Amniotic stem cell (primary cell): Measurements from ENCODE around the gene CMIP.

Experiments used
- DNase-seq: peaks from one replicate; lab custom pipeline; 2025; lab: John Stamatoyannopoulos, UW

Gene CMIP

DNA sequence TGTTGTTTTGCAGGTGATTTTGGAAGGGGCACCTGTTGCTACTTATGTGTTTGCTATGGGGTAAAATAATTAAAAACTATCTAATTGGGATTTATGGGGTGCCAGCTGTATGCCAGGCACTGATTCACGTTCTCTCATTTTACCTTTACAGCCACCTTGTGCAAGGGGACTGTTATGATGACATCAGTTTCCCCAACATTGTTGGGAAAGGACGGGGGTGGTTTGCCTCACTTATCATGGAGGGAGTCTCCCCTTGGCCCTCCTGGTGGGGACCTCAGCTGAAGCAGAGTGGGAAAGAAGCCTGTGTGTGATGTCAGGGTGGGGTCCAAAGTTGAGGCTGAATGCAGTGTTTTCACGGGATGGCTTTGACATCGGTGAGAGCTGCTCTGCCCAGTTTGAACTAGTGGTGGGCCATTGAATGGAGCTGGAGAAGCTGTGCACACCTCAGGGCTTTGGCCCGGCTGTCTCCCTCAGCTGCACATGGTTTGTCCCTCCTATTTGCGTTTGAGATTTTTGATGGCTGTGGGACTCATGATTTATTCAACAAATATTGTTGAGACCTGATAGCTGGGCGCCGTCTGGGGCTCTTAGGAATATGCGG, 36.1 kb downstream of the CMIP start:
- no peak for DNase-seq

DNA sequence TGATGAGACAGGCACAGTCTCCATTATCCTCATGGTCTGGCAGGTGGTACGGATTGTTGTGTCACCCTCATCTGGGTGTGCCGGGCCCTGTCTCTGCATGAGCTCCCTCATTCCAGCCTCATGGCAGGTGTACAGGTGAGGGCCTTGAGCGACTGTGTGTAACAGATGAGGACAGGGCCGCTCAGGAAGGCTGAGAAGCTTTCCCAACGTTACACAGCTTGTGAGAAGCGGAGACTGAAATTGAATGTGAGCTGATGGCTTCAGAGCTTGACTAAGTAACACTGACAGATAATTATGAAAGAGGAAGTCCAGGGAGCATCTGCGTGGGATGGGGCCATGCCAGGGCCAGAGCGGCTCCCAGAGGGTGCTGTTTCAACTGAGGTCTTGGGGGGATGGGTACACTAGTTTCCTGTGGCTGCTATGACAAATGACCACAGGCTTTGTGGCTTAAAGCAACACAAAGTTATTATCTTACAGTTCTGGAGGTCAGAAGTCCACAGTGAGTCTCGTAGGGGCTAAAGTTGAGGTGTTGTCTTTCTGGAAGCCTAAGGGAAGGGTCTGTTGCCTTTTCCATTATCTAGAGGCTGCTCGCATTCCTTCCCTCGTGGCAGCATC, 36.7 kb downstream of the CMIP start:
- DNase-seq: no peak

DNA sequence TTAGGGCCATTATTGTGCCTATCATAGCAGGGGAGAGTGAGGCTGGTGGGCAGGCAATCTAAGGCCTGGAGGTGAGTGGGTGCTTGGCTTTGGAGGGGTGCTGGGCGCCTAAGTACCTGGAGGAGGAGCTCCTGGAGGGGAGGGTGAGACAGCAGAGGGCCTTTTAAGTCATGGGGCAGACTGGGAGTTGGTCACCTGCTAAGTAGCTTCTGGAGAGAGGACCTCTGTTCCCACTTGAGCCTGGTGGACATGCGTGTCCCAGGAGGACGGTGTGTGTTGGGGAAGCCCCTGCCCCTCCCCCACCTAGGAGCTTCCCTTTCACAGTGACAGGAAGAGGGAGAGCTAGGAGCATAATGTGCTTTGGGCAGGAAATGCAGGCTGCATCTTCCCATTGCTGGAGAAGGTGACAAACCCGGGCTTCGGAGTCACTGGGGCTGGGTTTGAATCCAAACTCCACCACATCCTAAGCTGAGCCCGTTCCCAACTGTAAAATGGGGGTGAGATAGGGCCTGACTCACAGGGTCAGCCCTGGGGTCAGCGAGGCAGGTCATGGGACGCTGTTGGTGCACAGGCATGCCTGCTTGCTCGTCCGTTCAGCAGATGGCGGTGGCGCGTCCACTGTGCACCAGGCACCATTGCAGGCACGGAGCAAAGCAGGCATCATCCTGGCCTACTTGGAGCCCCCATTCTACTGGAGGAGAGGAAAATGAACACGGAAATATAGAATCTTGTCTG, 37.9 kb downstream of the CMIP start:
- DNase-seq: no peak

DNA sequence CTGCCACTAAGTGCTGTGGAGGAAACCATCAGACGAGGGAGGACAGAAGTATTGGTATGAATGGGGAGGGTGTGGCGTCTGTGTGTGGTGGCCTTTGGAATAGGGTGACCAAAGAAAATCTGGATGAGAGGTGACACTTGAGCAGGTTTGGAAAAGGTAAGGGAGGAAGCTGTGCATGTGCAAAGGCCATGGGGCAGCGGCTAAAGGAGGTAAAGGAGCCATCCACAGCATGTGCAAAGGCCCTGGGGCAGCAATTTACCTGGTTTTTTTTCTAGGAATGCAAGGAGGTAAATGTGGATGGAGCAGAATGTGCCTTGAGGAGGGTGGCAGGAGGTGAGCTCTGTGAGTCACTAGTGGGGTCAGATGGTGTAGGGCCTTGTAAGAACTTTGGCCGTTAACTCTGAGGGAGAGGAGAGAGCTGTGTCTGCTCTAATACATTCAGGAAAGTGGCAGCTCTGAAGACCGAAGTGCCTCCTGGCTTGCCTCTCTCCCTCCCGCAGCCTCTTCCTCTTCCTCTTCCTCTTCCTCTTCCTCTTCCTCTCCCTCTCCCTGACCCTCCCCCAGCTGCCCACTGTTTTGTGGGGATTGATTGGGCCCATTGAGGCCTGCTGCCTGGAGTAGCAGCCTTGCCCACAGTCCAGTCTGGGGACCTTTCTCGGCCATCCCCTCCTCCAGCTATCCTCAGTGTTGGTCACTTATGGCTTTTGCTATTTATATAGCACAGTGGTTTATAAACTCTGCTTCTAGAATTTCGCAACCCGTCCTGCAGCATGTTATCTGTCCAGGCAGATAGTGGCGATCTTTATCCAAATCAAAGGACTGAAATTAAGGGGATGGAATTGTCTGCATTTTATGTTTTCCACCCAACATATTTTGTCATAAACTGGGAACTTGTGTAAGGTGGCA, 38.7 kb downstream of the CMIP start:
- no peak for DNase-seq

DNA sequence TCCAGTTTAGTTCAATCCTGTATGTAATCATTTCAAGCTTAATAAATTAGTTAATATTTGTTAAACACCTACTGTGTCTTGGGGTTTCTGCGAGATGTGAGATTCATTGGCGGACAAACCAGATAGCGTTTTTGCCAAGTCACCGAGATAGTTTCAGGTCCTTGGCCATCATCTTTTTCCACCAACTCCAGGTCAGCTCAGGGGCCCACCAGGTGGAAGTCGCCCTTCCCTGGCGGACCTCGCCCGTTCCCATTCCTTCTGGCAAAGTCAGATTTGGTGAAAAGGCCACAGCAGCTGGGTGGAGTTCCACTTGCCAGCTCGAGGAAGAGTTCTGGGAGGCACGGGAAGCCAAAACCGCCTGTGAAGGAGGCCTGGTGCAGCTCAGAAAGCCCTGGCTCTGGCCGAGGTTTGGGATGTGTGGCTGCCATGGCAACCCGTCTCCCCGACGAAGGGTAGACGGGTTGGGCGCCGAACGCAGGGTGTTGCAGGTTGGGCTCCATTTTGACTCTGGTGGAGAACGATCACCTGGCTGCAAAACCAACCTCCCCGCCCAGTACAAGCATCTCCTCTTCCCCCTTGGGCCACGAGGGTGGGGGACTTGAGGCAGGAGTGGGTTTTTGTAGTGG, 39.5 kb downstream of the CMIP start:
- no peak for DNase-seq

DNA sequence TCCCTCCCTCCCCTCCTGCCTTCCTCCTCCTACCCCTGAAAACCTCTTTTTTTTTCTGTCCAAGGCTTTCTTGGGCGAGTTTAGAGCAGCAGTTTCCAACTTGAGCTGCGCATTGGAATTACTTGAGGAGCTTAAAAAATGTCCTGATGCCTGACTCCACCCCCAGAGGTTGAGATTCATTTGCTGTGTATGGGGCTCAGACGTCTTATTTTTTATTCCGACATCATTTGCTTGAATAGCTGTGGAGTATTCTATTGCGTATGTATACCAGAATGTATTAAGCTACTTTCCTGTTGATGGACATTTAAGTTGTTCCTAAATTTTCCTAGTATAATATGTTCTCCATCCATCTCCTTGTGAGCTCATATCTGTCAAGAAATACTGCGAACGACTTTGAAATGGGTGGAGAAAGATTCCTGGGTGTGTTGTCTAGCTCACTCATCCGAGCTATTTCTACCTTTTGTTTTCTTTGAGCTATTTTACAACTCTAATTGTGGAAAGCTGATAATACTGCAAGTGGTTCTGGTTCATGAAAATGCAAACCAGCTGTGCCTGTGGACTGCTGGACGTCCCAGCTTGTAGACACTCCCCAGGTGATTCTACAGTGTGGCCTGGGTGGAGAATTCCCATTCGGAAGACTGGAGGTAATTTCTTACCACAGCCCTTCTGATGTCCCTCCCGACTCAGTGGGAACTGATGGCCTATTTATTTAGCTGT, 40.5 kb downstream of the CMIP start:
- DNase-seq: no peak

DNA sequence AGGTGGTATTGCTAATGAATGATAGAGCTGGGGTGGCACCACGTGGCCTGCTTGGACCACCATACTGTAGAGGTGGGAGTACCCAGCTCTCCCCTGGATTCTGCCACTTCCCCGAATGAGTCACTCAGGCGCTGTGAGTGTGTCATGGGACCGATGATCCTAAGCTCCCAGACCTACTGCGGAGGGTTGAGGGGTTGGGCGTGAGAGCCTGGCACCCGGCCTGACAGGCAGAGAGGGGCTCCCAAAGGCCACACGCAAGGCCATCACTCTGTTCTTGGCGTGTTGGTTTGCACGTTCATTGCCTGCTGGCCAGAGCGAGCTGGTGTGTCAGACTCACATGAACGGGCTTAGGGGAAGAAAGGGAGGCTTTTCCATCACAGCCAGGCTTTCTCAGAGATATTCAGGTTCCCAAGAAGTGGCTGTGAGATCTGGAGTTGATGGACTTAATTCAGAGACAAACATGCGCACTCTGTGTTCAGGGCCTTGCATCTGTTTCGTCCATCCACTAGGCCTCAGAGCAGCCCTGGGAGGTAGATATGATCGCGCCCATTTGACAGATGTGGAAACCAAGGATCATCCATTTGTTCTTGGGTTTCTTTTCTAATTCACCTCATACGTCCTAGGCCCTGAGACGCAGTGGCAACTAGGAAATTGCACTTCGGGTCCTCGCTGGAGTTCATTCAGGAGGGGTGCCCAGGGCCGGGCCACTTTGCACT, 41.4 kb downstream of the CMIP start:
- DNase-seq: no peak

DNA sequence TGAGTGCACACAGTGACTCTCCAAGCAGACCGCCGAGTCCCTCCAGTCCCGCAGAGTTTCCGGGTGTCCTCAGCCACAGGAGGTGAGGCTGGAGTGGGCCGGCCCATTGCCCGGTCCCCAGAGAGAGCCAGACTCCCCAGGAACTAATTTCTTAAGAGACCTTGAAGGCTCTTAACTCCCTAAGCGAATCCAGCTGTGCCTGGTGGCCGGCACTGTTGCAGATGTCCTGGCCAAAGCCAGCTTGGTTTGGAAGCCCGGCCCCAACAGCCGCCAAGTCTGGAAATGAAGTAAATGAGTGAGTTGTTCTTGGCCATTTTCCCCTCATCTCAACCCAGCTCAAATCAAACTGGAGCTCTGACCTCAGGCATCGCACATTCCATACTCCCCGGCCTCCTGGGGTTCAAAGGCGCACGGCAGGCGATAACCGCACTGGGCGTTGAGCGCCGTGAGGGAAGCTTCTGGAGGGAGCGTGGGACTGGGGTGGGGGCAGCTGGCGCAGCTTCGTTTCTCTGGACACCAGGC, 42.0 kb downstream of the CMIP start:
- DNase-seq: no peak

DNA sequence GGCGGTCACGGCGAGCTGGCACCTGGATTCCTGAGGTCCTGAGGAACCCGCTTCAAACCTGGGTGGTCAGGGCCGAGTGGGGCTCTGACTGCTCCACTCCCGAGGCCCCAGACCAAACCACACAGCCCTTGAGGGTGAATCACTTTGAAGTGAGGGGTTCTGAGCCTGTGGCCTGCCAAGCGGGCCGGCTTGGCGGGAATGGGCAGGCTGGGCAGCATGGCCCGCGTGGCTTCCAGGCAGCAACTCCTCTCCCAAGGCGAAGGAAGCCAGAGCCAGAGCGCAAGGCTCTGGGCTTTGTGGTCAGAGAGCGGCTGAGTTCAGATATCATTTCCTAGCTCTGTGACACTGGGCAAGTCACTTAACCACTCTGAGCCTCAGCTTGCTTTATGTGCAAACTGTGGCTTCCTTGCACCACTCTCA, 42.7 kb downstream of the CMIP start:
- DNase-seq: no peak

DNA sequence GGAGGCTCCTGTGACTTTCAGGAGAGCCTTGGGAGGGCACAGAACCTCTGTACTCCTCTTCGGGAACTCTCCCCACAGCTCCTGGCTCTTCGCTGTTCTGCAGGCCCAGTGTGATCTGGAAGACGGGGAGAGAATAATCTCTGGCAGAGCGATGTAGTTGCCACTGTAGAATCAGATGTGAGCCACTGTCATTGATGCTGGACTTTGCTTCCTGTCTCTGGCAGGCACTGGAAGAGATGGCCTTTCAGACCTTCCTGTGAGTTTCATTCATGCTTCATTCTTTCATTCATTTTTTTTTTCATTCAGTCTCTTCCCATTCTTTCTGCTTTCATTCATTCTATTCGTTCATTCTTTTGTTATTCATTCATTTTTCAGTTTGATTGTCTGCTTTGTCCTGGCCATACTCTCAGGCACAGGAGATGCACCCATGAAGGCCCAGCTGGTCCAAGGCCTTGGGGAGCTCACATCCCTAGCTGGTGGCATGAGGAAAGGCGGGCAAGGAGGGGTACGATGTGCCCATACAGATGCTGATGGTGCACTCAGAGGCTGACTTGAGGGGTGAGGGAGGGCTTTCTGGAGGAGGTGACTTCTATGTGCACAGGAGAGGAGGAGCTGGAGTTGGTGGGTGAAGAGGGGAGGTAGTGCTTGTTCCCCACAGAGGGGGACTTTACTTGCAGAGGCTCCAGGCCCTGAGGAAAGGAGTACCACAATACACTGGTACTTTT, 44.2 kb downstream of the CMIP start:
- DNase-seq: no peak

DNA sequence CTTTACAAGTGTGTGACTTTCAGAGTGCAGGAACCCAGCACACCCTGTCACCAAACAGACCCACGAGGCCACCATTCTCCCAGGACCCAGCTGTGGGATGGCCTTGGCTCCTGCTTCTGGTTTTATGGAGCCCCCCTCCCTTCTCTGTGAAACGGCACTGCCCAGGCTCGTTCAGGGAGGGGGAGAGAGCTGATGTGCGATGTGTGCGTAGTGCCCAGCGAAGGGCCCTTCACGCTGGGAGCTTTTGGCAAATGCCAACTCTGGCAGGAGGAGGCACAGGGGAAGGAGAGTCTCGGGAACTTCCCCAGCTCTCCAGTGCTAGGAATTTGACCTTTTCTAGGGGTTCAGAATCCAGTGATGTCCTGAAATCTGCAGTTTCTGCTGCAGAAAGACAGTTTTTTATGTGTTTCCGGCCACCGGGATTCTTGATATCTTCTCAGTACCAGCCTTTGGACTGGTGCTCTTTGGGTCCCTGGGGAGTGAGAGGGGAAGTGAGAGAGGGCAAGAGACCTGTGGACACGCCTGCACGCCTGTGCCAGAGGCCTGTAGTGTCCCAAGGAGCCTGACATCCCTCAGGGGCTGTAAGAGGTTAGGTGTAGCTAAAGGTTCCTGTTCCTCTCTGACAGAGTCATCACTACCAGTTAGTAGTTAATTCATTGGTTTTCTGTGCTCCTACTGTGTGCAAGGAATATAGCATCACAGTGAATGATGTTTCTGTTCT, 45.1 kb downstream of the CMIP start:
- no peak for DNase-seq

DNA sequence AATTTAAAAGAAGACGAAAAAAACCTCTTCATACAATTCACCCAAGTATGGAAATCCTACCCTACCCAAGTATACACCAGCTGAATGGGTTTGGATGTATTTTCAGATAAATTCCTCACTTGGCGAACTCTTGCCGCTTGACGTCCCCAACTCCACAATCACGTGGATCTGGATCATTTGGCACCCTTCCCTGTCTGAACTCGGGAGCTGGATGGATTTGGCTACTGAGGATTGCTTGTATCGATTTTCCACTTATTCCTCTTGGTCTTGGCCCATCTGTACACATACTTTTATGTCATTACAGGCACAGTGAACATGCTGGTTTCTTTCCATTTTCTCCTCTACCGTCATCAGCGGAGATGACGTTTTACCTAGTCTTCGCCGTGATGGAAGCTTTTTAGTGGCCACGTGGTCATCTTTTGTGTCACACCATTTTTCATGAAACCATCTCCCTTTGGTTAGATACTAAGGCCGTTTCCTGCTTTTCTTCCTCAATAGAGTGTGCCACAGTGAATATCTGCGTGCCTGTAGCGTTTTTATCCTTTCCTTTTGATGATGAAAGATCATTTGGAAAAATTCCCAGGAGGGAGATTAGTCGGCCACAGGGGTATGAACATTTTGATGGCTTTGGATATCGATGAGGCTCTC, 47.1 kb downstream of the CMIP start:
- no peak for DNase-seq

DNA sequence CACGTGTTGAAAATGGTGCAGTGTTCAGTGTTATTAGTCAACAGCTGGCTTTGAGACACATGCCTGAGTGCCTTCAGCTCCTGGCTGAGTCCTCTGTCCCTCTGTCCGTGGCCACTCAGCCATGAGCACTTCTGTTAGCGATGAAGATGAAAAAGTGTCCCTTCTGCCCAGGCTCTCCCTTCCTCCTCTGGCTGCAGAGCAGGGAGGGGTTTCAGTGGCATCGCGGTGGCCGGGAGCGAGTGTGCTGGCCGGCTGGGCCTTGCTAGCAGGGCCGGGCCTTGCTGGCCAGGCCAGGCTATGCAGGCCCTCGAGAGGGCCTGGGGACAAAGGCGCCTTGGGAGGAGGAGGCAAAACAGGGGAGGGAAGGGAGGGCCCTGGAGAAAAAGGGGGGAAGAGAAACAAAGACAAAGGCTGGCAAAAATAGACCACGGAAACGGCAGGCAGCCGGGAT, 47.7 kb downstream of the CMIP start:
- DNase-seq: no peak

DNA sequence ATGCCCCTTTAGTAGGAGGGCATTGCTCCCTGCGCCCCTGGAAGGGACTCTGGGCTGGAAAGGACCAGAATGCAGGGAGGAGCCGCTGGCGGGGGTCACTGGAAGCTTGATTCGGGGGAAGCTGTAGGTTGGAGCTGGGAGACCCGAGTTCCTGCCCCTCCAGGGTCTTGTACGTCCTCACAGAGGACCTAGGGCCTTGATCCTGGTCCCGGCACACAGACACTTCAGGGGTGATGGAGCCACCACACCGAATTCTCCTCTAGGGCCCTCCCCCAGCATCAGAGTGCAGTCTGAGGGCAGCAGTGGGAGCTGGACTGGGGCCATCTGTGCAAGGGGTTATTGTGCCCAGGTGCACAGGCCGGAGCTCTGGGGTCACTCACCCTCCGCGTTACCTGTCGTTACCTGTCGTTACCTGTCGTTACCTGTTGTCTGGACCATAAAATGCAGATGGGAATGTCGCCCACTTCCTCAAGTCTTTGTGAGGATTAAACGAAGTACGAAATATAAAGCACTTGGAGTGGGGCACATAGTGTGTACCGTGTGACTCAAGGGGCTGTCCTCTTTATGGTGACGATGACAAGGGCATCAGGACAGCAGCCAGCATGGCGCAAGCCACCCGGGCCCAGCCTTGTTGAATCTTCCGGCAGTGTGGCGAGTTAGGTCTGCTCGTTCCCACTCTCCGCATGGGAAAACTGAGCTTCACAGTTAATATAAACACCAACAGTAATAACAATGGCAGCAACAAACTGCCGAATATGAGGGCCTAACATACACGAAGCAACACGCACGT, 48.6 kb downstream of the CMIP start:
- DNase-seq: no peak

DNA sequence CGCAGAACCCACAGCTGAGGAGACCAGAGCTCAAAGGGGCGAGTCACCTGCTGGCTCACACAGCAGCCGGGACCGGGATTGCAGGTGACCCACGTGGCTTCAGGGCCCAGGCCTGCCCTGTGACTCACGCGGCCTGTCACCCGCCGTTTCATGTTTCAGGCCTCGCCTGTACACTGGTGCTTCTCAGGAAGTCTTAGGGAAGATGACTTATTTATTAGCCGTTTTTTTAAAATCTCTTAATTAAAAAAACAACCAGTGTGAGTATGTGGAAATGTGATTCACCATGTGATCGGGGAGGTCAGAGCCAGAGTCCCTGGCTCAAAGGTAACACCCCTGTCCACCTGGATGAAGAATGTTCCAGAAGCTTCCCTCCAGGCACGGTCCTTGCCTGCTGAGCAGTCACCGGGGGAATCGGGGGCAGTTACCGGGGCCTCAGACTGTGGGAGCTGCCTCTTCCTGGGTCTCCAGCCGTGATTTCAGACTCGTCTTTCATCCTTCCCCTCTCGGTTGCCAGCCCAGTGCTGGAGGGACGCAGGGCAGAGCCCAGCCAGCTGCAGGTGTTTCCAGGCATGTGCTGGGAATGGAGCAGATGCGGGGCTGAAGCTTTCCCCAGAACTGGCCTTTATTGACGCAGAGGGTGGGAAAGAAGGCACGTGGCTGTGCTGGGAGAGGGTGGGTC, 49.3 kb downstream of the CMIP start:
- peak; percentile 18 for DNase-seq

DNA sequence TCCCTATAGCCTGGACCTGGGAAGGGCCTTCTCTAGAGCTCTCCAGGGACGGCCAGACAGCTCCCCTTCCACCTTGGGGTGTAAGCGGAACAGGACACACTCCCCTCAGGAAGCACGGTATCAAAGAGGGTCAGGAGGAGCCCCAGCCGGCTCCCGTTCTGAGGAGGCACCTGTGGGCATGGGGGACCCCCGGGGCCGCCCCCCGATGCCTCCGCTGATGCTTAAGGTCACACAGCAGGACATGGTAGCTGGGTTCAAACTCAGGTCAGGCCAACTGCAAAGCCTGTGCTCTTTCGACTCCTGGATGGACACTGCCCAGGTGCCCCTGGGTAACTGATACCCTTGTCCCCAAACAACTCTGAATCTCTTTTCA, 49.8 kb downstream of the CMIP start:
- no peak for DNase-seq

DNA sequence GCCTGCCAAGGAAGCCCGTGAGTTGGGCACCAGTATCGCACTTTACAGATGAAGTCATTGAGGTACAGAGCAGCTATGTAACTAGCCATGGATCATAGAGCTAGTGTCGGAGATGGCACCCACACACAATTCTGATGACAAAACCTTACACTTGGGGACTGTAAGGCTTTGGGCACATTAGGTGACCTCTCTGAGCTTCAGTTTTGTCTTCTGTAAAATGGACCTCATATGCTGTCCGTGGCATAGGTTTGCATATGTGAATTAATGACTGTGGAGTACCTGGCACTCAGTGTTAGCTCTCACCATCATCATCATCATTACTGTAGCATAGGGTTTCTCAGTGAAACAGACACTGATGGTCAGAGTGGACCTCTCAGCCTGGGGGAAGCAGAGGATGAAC, 50.3 kb downstream of the CMIP start:
- no peak for DNase-seq
